Measurements from ENCODE around the gene NPR3. TPM values are rescaled to one million over a fixed set of nuclear protein-coding genes. Genes with fewer than 3 reads are reported as not detected.

The NPR3 gene
- total RNA-seq, 1 experiment from 2014 or later = 0.11 TPM

- Histone ChIP-seq H3K36me3 (ENCODE audit: insufficient read depth, low read length) (no peaks in the 10 kb centered on the region), H2AFZ (ENCODE audit: low read length) (no peak overlapping the region), H3K4me2 (ENCODE audit: low read depth, low read length, poor library complexity, severe bottlenecking) (no peak overlapping the region), H3K4me3 (ENCODE audit: low read length) (no peak overlapping the region), H3K79me2 (ENCODE audit: low read length) (no peaks in the 10 kb centered on the region), H3K27ac (ENCODE audit: low read length) (no peak overlapping the region), H3K9ac (ENCODE audit: low read length) (no peak overlapping the region), H3K9me2 (replicated peaks; ENCODE audit: insufficient read depth, low read length) (no peaks in the 10 kb centered on the region), H3K27me3 (ENCODE audit: low read length) (no peaks in the 10 kb centered on the region), H3K9me3 (ENCODE audit: low read length) (no peaks in the 10 kb centered on the region), H4K20me1 (ENCODE audit: insufficient read depth, low read depth, low read length) (no peaks in the 10 kb centered on the region), H3K4me1 (ENCODE audit: low read length) (no peaks in the 10 kb centered on the region)
- no peak for DNase-seq
Measured at GRCh38 chr5:32733590-32734340, 22.6 kb downstream of the NPR3 start.

- Histone ChIP-seq H3K9me2 (replicated peaks; ENCODE audit: insufficient read depth, low read length) (no peaks in the 10 kb centered on the region), H3K36me3 (ENCODE audit: insufficient read depth, low read length) (no peaks in the 10 kb centered on the region), H3K27ac (ENCODE audit: low read length) (no peak overlapping the region), H3K79me2 (ENCODE audit: low read length) (no peaks in the 10 kb centered on the region), H3K4me1 (ENCODE audit: low read length) (no peaks in the 10 kb centered on the region), H3K9ac (ENCODE audit: low read length) (no peak overlapping the region), H2AFZ (ENCODE audit: low read length) (no peak overlapping the region), H3K9me3 (ENCODE audit: low read length) (no peaks in the 10 kb centered on the region), H3K4me2 (ENCODE audit: low read depth, low read length, poor library complexity, severe bottlenecking) (no peak overlapping the region), H3K4me3 (ENCODE audit: low read length) (no peak overlapping the region), H3K27me3 (ENCODE audit: low read length) (no peaks in the 10 kb centered on the region), H4K20me1 (ENCODE audit: insufficient read depth, low read depth, low read length) (no peaks in the 10 kb centered on the region)
- no peak for DNase-seq
Measured at GRCh38 chr5:32734827-32735378, 23.8 kb downstream of the NPR3 start.

- no peaks in the 10 kb centered on the region for H3K36me3 ChIP-seq (ENCODE audit: insufficient read depth, low read length)
- DNase-seq = no peak
- H3K9me2 ChIP-seq (replicated peaks; ENCODE audit: insufficient read depth, low read length) = no peaks in the 10 kb centered on the region
- H3K79me2 ChIP-seq (ENCODE audit: low read length) = no peaks in the 10 kb centered on the region
- no peak overlapping the region for H3K9ac ChIP-seq (ENCODE audit: low read length)
- no peaks in the 10 kb centered on the region for H3K27me3 ChIP-seq (ENCODE audit: low read length)
- no peaks in the 10 kb centered on the region for H4K20me1 ChIP-seq (ENCODE audit: insufficient read depth, low read depth, low read length)
- H2AFZ ChIP-seq (ENCODE audit: low read length) = no peak overlapping the region
- H3K4me1 ChIP-seq (ENCODE audit: low read length) = no peaks in the 10 kb centered on the region
- H3K9me3 ChIP-seq (ENCODE audit: low read length) = no peaks in the 10 kb centered on the region
- no peak overlapping the region for H3K27ac ChIP-seq (ENCODE audit: low read length)
- no peak overlapping the region for H3K4me3 ChIP-seq (ENCODE audit: low read length)
- no peak overlapping the region for H3K4me2 ChIP-seq (ENCODE audit: low read depth, low read length, poor library complexity, severe bottlenecking)
Measured at GRCh38 chr5:32735512-32735911, 24.4 kb downstream of the NPR3 start.

GRCh38 chr5:32736842-32737241, 25.7 kb downstream of the NPR3 start:
- H3K9me3 ChIP-seq (ENCODE audit: low read length) = no peaks in the 10 kb centered on the region
- H3K4me3 ChIP-seq (ENCODE audit: low read length) = no peak overlapping the region

GRCh38 chr5:32740651-32741050, 29.5 kb downstream of the NPR3 start:
- H3K4me1 ChIP-seq (ENCODE audit: low read length) = no peaks in the 10 kb centered on the region
- no peak overlapping the region for H2AFZ ChIP-seq (ENCODE audit: low read length)
- H3K9ac ChIP-seq (ENCODE audit: low read length) = no peak overlapping the region

More at GRCh38 chr5:32736842-32737241, 25.7 kb downstream of the NPR3 start:
- Histone ChIP-seq H3K9ac (ENCODE audit: low read length) (no peak overlapping the region), H3K4me2 (ENCODE audit: low read depth, low read length, poor library complexity, severe bottlenecking) (no peak overlapping the region), H4K20me1 (ENCODE audit: insufficient read depth, low read depth, low read length) (no peaks in the 10 kb centered on the region), H2AFZ (ENCODE audit: low read length) (no peak overlapping the region), H3K79me2 (ENCODE audit: low read length) (no peaks in the 10 kb centered on the region), H3K4me1 (ENCODE audit: low read length) (no peaks in the 10 kb centered on the region), H3K36me3 (ENCODE audit: insufficient read depth, low read length) (no peaks in the 10 kb centered on the region), H3K27ac (ENCODE audit: low read length) (no peak overlapping the region), H3K27me3 (ENCODE audit: low read length) (no peaks in the 10 kb centered on the region), H3K9me2 (replicated peaks; ENCODE audit: insufficient read depth, low read length) (no peaks in the 10 kb centered on the region)
- no peak for DNase-seq

GRCh38 chr5:32745317-32745716, 34.2 kb downstream of the NPR3 start:
- Histone ChIP-seq H3K4me1 (ENCODE audit: low read length) (no peaks in the 10 kb centered on the region), H3K27ac (ENCODE audit: low read length) (no peak overlapping the region), H3K9ac (ENCODE audit: low read length) (no peak overlapping the region), H3K79me2 (ENCODE audit: low read length) (no peaks in the 10 kb centered on the region), H3K27me3 (ENCODE audit: low read length) (no peaks in the 10 kb centered on the region), H4K20me1 (ENCODE audit: insufficient read depth, low read depth, low read length) (no peaks in the 10 kb centered on the region), H2AFZ (ENCODE audit: low read length) (no peak overlapping the region), H3K4me3 (ENCODE audit: low read length) (no peak overlapping the region), H3K36me3 (ENCODE audit: insufficient read depth, low read length) (no peaks in the 10 kb centered on the region), H3K4me2 (ENCODE audit: low read depth, low read length, poor library complexity, severe bottlenecking) (no peak overlapping the region), H3K9me2 (replicated peaks; ENCODE audit: insufficient read depth, low read length) (no peaks in the 10 kb centered on the region), H3K9me3 (ENCODE audit: low read length) (no peaks in the 10 kb centered on the region)
- no peak for DNase-seq

More at GRCh38 chr5:32740651-32741050, 29.5 kb downstream of the NPR3 start:
- Histone ChIP-seq H3K9me3 (ENCODE audit: low read length) (no peaks in the 10 kb centered on the region), H3K79me2 (ENCODE audit: low read length) (no peaks in the 10 kb centered on the region), H3K4me2 (ENCODE audit: low read depth, low read length, poor library complexity, severe bottlenecking) (no peak overlapping the region), H3K4me3 (ENCODE audit: low read length) (no peak overlapping the region), H4K20me1 (ENCODE audit: insufficient read depth, low read depth, low read length) (no peaks in the 10 kb centered on the region), H3K36me3 (ENCODE audit: insufficient read depth, low read length) (no peaks in the 10 kb centered on the region), H3K27ac (ENCODE audit: low read length) (no peak overlapping the region), H3K9me2 (replicated peaks; ENCODE audit: insufficient read depth, low read length) (no peaks in the 10 kb centered on the region), H3K27me3 (ENCODE audit: low read length) (no peaks in the 10 kb centered on the region)
- DNase-seq = no peak

GRCh38 chr5:32752411-32752810, 41.3 kb downstream of the NPR3 start:
- Histone ChIP-seq H3K9me3 (ENCODE audit: low read length) (no peaks in the 10 kb centered on the region), H3K9me2 (replicated peaks; ENCODE audit: insufficient read depth, low read length) (no peaks in the 10 kb centered on the region), H3K27me3 (ENCODE audit: low read length) (no peaks in the 10 kb centered on the region), H2AFZ (ENCODE audit: low read length) (no peak overlapping the region), H3K9ac (ENCODE audit: low read length) (no peak overlapping the region), H3K79me2 (ENCODE audit: low read length) (no peaks in the 10 kb centered on the region), H3K27ac (ENCODE audit: low read length) (no peak overlapping the region), H4K20me1 (ENCODE audit: insufficient read depth, low read depth, low read length) (no peaks in the 10 kb centered on the region), H3K4me1 (ENCODE audit: low read length) (no peaks in the 10 kb centered on the region), H3K36me3 (ENCODE audit: insufficient read depth, low read length) (no peaks in the 10 kb centered on the region), H3K4me3 (ENCODE audit: low read length) (no peak overlapping the region), H3K4me2 (ENCODE audit: low read depth, low read length, poor library complexity, severe bottlenecking) (no peak overlapping the region)
- no peak for DNase-seq

GRCh38 chr5:32753051-32753450, 41.9 kb downstream of the NPR3 start:
- Histone ChIP-seq H3K9me3 (ENCODE audit: low read length) (no peaks in the 10 kb centered on the region), H3K9ac (ENCODE audit: low read length) (no peak overlapping the region), H2AFZ (ENCODE audit: low read length) (no peak overlapping the region), H3K27ac (ENCODE audit: low read length) (no peak overlapping the region), H3K9me2 (replicated peaks; ENCODE audit: insufficient read depth, low read length) (no peaks in the 10 kb centered on the region), H3K4me3 (ENCODE audit: low read length) (no peak overlapping the region), H3K27me3 (ENCODE audit: low read length) (no peaks in the 10 kb centered on the region), H3K36me3 (ENCODE audit: insufficient read depth, low read length) (no peaks in the 10 kb centered on the region), H3K4me1 (ENCODE audit: low read length) (no peaks in the 10 kb centered on the region), H3K79me2 (ENCODE audit: low read length) (no peaks in the 10 kb centered on the region), H3K4me2 (ENCODE audit: low read depth, low read length, poor library complexity, severe bottlenecking) (no peak overlapping the region), H4K20me1 (ENCODE audit: insufficient read depth, low read depth, low read length) (no peaks in the 10 kb centered on the region)
- no peak for DNase-seq
